HCT116 (cell line): ENCODE results near the gene XAGE3. TPM values are rescaled to one million over a fixed set of nuclear protein-coding genes. Genes with fewer than 3 reads are reported as not detected.

Source experiments
- ATAC-seq: fragments of 200-7000 bp; cut with Tn5 transposase; 2 replicates; pipeline ENCODE4 v1.9.1; 2020; ENCODE audit warnings: mild to moderate bottlenecking, moderate library complexity
- BruUV-seq: library from RNA; stranded (reverse); fragments of 400-500 nt; replicated peaks from 2 replicates; lab custom pipeline; 2021; lab: Mats Ljungman, UMichigan
- CTCF ChIA-PET: fragments of 300-600 bp; sonication (Branson Sonifier 250); formaldehyde crosslinking; loops from one replicate; lab custom pipeline; 2021; ENCODE audit warnings: antibody characterized with exemption; lab: Charles Lee
- POLR2A ChIA-PET: fragments of 300-600, 350-600 bp; sonication (Branson Sonifier 250); formaldehyde crosslinking; loops from one replicate; lab custom pipeline; 2021; ENCODE audit warnings: antibody characterized with exemption; lab: Charles Lee
- RAD21 ChIA-PET, 2 experiments: fragments of 300-600 bp; sonication (Branson Sonifier 250); formaldehyde crosslinking; loops; one replicate each; lab custom pipeline; 2023; ENCODE audit warnings: low total read pairs in 2 of 2; ENCODE audit not compliant: uncharacterized antibody in 2 of 2, unreplicated experiment in 2 of 2, low non-redundant PET in 1 of 2; lab: Charles Lee
- DNase-seq: peaks from one replicate; pipeline ENCODE4 v3.0.0-alpha.2; 2010; ENCODE audit warnings: low read depth, low spot score
- H2AFZ ChIP-seq: fragments of 200-600 bp; shearing (Covaris generic), sonication (generic); 2 replicates; pipeline ENCODE4 v1.6.1; 2017; ENCODE audit warnings: low read depth, mixed run types, mixed read lengths, antibody characterized with exemption, low read length; ENCODE audit not compliant: poor library complexity, severe bottlenecking
- H3K27ac ChIP-seq: 2 replicates; pipeline ENCODE4 v1.5.1; 2012; ENCODE audit warnings: low read depth, low read length
- H3K27me3 ChIP-seq: fragments of 200-600 bp; sonication (generic); 2 replicates; pipeline ENCODE4 v1.6.1; 2016; ENCODE audit warnings: mixed run types, low read length, mixed read lengths; ENCODE audit not compliant: insufficient read depth
- H3K36me3 ChIP-seq, 2 experiments: fragments of 200-500 bp in 1 of 2; fragments of 200-600 bp in 1 of 2; sonication (Bioruptor generic) in 1 of 2; sonication (generic) in 1 of 2; 2 replicates each; pipeline versions ENCODE4 v1.5.1 to v1.6.1; 2014 to 2016; ENCODE audit warnings: low read length in 2 of 2, inconsistent platforms in 1 of 2, mixed read lengths in 1 of 2, mixed run types in 1 of 2; ENCODE audit not compliant: insufficient read depth in 2 of 2, control insufficient read depth in 1 of 2
- H3K4me1 ChIP-seq, 2 experiments: fragments of 200-600 bp in 1 of 2; sonication (generic) in 1 of 2; 2 replicates each; pipeline versions ENCODE4 v1.5.1 to v1.6.1; 2012 to 2017; ENCODE audit warnings: low read length in 2 of 2, inconsistent platforms in 1 of 2, mild to moderate bottlenecking in 1 of 2, mixed read lengths in 1 of 2, mixed run types in 1 of 2, moderate library complexity in 1 of 2; ENCODE audit not compliant: insufficient read depth in 2 of 2, control insufficient read depth in 1 of 2
- H3K4me2 ChIP-seq: fragments of 200-600 bp; sonication (generic); 2 replicates; pipeline ENCODE4 v1.6.1; 2017; ENCODE audit warnings: mixed run types, low read length, mixed read lengths
- H3K4me3 ChIP-seq, 2 experiments: fragments of 200-600 bp in 1 of 2; sonication (generic) in 1 of 2; replicated peaks in 1 of 2; 2 replicates each; pipeline ENCODE4 v1.5.1; 2011 to 2016; ENCODE audit warnings: low read length in 2 of 2, control low read depth in 1 of 2, low read depth in 1 of 2, mild to moderate bottlenecking in 1 of 2, mixed read lengths in 1 of 2, mixed run types in 1 of 2
- H3K79me2 ChIP-seq: fragments of 200-600 bp; sonication (generic); 2 replicates; pipeline ENCODE4 v1.6.1; 2017; ENCODE audit warnings: mild to moderate bottlenecking, mixed run types, low read length, moderate library complexity, mixed read lengths; ENCODE audit not compliant: insufficient read depth
- H3K9ac ChIP-seq: fragments of 200-600 bp; sonication (generic); 2 replicates; pipeline ENCODE4 v1.6.1; 2016; ENCODE audit warnings: low read length, mixed read lengths
- H3K9me2 ChIP-seq: fragments of 200-600 bp; sonication (generic), shearing (Covaris generic); 2 replicates; pipeline ENCODE4 v1.6.1; 2017; ENCODE audit warnings: mixed run types, mild to moderate bottlenecking, moderate library complexity; ENCODE audit not compliant: insufficient read depth
- H3K9me3 ChIP-seq, 2 experiments: fragments of 200-500 bp in 1 of 2; fragments of 200-600 bp in 1 of 2; sonication (Bioruptor generic) in 1 of 2; sonication (generic) in 1 of 2; 2 replicates each; pipeline ENCODE4 v1.6.1; 2014 to 2017; ENCODE audit warnings: low read length in 2 of 2, mixed read lengths in 2 of 2, inconsistent platforms in 1 of 2, low read depth in 1 of 2, mild to moderate bottlenecking in 1 of 2, mixed run types in 1 of 2, moderate library complexity in 1 of 2; ENCODE audit not compliant: control insufficient read depth in 1 of 2, insufficient read depth in 1 of 2
- H4K20me1 ChIP-seq: fragments of 200-600 bp; sonication (generic), shearing (Covaris generic); 2 replicates; pipeline ENCODE4 v1.6.1; 2017; ENCODE audit warnings: mixed run types, mild to moderate bottlenecking, moderate library complexity; ENCODE audit not compliant: insufficient read depth
- ATF3 ChIP-seq: IDR thresholded peaks from 2 replicates; pipeline ENCODE4 v1.6.1; 2012
- CBX3 ChIP-seq: IDR thresholded peaks from 2 replicates; pipeline ENCODE4 v1.6.1; 2012; ENCODE audit warnings: low read depth
- CEBPB ChIP-seq: IDR thresholded peaks from 2 replicates; pipeline ENCODE4 v1.6.1; 2012; ENCODE audit warnings: low read depth
- CTCF ChIP-seq, 3 experiments: fragments of 200-600 bp in 1 of 3; sonication (generic) in 1 of 3; IDR thresholded peaks in 2 of 3; conservative IDR thresholded peaks in 1 of 3; 2 replicates each; pipeline ENCODE4 v1.5.1; 2012 to 2017; ENCODE audit warnings: low read depth in 2 of 3, low read length in 2 of 3, antibody characterized with exemption in 1 of 3, borderline replicate concordance in 1 of 3, control low read depth in 1 of 3, mild to moderate bottlenecking in 1 of 3, mixed read lengths in 1 of 3, mixed run types in 1 of 3, moderate library complexity in 1 of 3; ENCODE audit not compliant: insufficient read depth in 1 of 3
- EGR1 ChIP-seq: IDR thresholded peaks from 2 replicates; pipeline ENCODE4 v1.6.1; 2012; ENCODE audit warnings: low read depth
- ELF1 ChIP-seq: IDR thresholded peaks from 2 replicates; pipeline ENCODE4 v1.6.1; 2012; ENCODE audit warnings: low read depth, borderline replicate concordance
- EZH2 ChIP-seq: fragments of 200-600 bp; sonication (generic); IDR thresholded peaks from 2 replicates; pipeline ENCODE4 v1.6.1; 2017; ENCODE audit warnings: antibody characterized with exemption, mixed run types
- FOSL1 ChIP-seq: IDR thresholded peaks from 2 replicates; pipeline ENCODE4 v1.6.1; 2012; ENCODE audit warnings: low read depth
- JUND ChIP-seq: IDR thresholded peaks from 2 replicates; pipeline ENCODE4 v1.6.1; 2012
- POLR2A ChIP-seq: IDR thresholded peaks from 2 replicates; pipeline ENCODE4 v1.7.0; 2011; ENCODE audit warnings: borderline replicate concordance; ENCODE audit not compliant: insufficient read depth, insufficient read length; ENCODE audit errors: extremely low read depth
- POLR2AphosphoS5 ChIP-seq: IDR thresholded peaks from 2 replicates; pipeline ENCODE4 v1.6.1; 2011; ENCODE audit warnings: mild to moderate bottlenecking, low read depth, low read length, moderate library complexity
- RAD21 ChIP-seq: IDR thresholded peaks from 2 replicates; pipeline ENCODE4 v1.6.1; 2012; ENCODE audit warnings: low read depth, mild to moderate bottlenecking
- REST ChIP-seq: IDR thresholded peaks from 2 replicates; pipeline ENCODE4 v1.6.1; 2012; ENCODE audit warnings: low read depth
- SP1 ChIP-seq: IDR thresholded peaks from 2 replicates; pipeline ENCODE4 v1.6.1; 2012; ENCODE audit warnings: low read depth
- SRF ChIP-seq: IDR thresholded peaks from 2 replicates; pipeline ENCODE4 v1.6.1; 2012; ENCODE audit warnings: low read depth
- YY1 ChIP-seq: IDR thresholded peaks from 2 replicates; pipeline ENCODE4 v1.6.1; 2011; ENCODE audit warnings: low read length, low read depth, moderate library complexity, mild to moderate bottlenecking; ENCODE audit not compliant: insufficient replicate concordance; ENCODE audit errors: extremely low read depth
- ZBTB33 ChIP-seq: IDR thresholded peaks from 2 replicates; pipeline ENCODE4 v1.6.1; 2011; ENCODE audit warnings: mild to moderate bottlenecking, low read length, moderate library complexity; ENCODE audit not compliant: insufficient replicate concordance; ENCODE audit errors: extremely low read depth
- ZFX ChIP-seq: fragments of 450-650 bp; IDR thresholded peaks from 2 replicates; pipeline ENCODE4 v1.6.1; 2017
- ZNF274 ChIP-seq: fragments of 200-500 bp; sonication (Bioruptor generic); IDR thresholded peaks from 2 replicates; pipeline ENCODE4 v1.6.1; 2014; ENCODE audit warnings: mild to moderate bottlenecking, low read depth, low read length, inconsistent platforms
- intact Hi-C: fragments of 100-400 bp; cut with micrococcal nuclease; formaldehyde crosslinking; loops from 2 replicates; pipeline ENCODE4 v1.10.0; 2022
- total RNA-seq: library from RNA; stranded (reverse); gene quantifications from one replicate; pipeline ENCODE4 v1.2.1, GENCODE V29; 2021; ENCODE audit not compliant: unreplicated experiment

The XAGE3 gene
- total RNA-seq, 1 experiment from 2014 or later, result not detected

GRCh38 chrX:52821079-52821760 is 46.7 kb downstream of the XAGE3 start:
- ChIA-PET RAD21 (no interaction called here), CTCF (no interaction called here), POLR2A (no interaction called here)
- H3K27ac ChIP-seq, result no peak overlapping the region
- no peaks in the 10 kb centered on the region for H3K79me2 ChIP-seq
- no peak overlapping the region for H3K4me2 ChIP-seq
- no peaks in the 10 kb centered on the region for H3K4me1 ChIP-seq
- H3K27me3 ChIP-seq, result peaks cover 17% of the 10 kb centered on the region
- ATAC-seq (no peak), DNase-seq (no peak)
- H2AFZ ChIP-seq, result no peak overlapping the region
- no peaks in the 10 kb centered on the region for H4K20me1 ChIP-seq
- TF ChIP-seq JUND, result no peak
- no peak for TF ChIP-seq ZNF274
- no peak for TF ChIP-seq EGR1
- TF ChIP-seq EZH2, result no peak
- TF ChIP-seq CBX3, result no peak
- no peak for TF ChIP-seq RAD21
- no peak for TF ChIP-seq REST
- TF ChIP-seq ZFX, result no peak
- TF ChIP-seq CEBPB, result no peak
- no peak for TF ChIP-seq ELF1
- no peak for TF ChIP-seq YY1
- no peak for TF ChIP-seq ZBTB33
- no peak for TF ChIP-seq CTCF (IDR thresholded peaks at IDR 0.05 in 2 of 3, conservative IDR thresholded peaks at IDR 0.05 in 1 of 3; ENCODE audit: borderline replicate concordance in 1 of 3, insufficient read depth in 1 of 3, low read depth in 2 of 3, low read length in 2 of 3)
- no peak for TF ChIP-seq POLR2A
- TF ChIP-seq FOSL1, result no peak
- no peak for TF ChIP-seq SP1
- TF ChIP-seq POLR2AphosphoS5, result no peak
- TF ChIP-seq ATF3, result no peak
- TF ChIP-seq SRF, result no peak
- intact Hi-C loops, result no loop called here
- H3K36me3 ChIP-seq, result no peaks in the 10 kb centered on the region
- no peaks in the 10 kb centered on the region for H3K9me2 ChIP-seq
- H3K9me3 ChIP-seq, result no peaks in the 10 kb centered on the region
- no TSS peak for BruUV-seq
- H3K9ac ChIP-seq, result no peak overlapping the region
- H3K4me3 ChIP-seq, result no peak overlapping the region
